Caco-2 (cell line): ENCODE measurements around the gene SLC7A6OS. TPM values are rescaled to one million over a fixed set of nuclear protein-coding genes. Genes with fewer than 3 reads are reported as not detected.
"Not testable (repeated sequence)": the region's sequence is repeated elsewhere in the genome, so short reads cannot be mapped to it uniquely, and the experiment has no call there.

Experiments used
- BruUV-seq: library from RNA; stranded (reverse); fragments of 400-500 nt; replicated peaks from 2 replicates; lab custom pipeline; 2021; lab: Mats Ljungman, UMichigan
- CTCF ChIA-PET: fragments of 300-600 bp; sonication (Branson Sonifier 250); formaldehyde crosslinking; loops from one replicate; lab custom pipeline; 2022; ENCODE audit warnings: antibody characterized with exemption; lab: Charles Lee
- POLR2A ChIA-PET: fragments of 300-600 bp; sonication (Branson Sonifier 250); formaldehyde crosslinking; loops from one replicate; lab custom pipeline; 2022; ENCODE audit warnings: antibody characterized with exemption; lab: Charles Lee
- DNase-seq, 2 experiments: peaks; one replicate each; pipeline versions ENCODE4 v3.0.0 to v3.0.0-alpha.2; 2020 to 2022
- H3K27me3 ChIP-seq: replicated peaks from 2 replicates; pipeline ENCODE4 v1.6.0; 2011; ENCODE audit warnings: low read length; ENCODE audit not compliant: control insufficient read depth, insufficient read depth
- H3K36me3 ChIP-seq: 2 replicates; pipeline ENCODE4 v1.5.1; 2011; ENCODE audit warnings: low read length; ENCODE audit not compliant: control insufficient read depth, insufficient read depth
- H3K4me1 ChIP-seq: fragments of 250-450 bp; sonication (Bioruptor Pico); 2 replicates; pipeline ENCODE4 v1.5.1; 2020; ENCODE audit warnings: mild to moderate bottlenecking
- H3K4me3 ChIP-seq: 2 replicates; pipeline ENCODE4 v1.5.1; 2011; ENCODE audit warnings: low read depth, mild to moderate bottlenecking, control low read depth, low read length
- H3K9me3 ChIP-seq: fragments of 250-450 bp; sonication (Bioruptor Pico); 2 replicates; pipeline ENCODE4 v1.5.1; 2020; ENCODE audit warnings: mild to moderate bottlenecking, moderate library complexity
- H3K27ac Mint-ChIP-seq: one replicate; pipeline ENCODE4 v1.8.0; 2022; ENCODE audit warnings: mixed read lengths; ENCODE audit not compliant: unreplicated experiment
- H3K27me3 Mint-ChIP-seq: one replicate; pipeline ENCODE4 v1.8.0; 2022; ENCODE audit warnings: mixed read lengths; ENCODE audit not compliant: insufficient read depth, unreplicated experiment
- H3K36me3 Mint-ChIP-seq: one replicate; pipeline ENCODE4 v1.8.0; 2022; ENCODE audit warnings: mild to moderate bottlenecking, mixed read lengths; ENCODE audit not compliant: insufficient read depth, unreplicated experiment
- H3K4me1 Mint-ChIP-seq: one replicate; pipeline ENCODE4 v1.8.0; 2022; ENCODE audit warnings: low read depth, mixed read lengths; ENCODE audit not compliant: unreplicated experiment
- H3K4me3 Mint-ChIP-seq: one replicate; pipeline ENCODE4 v1.8.0; 2022; ENCODE audit warnings: mild to moderate bottlenecking, moderate library complexity, mixed read lengths; ENCODE audit not compliant: unreplicated experiment
- H3K9me3 Mint-ChIP-seq: one replicate; pipeline ENCODE4 v1.8.0; 2022; ENCODE audit warnings: mixed read lengths; ENCODE audit not compliant: unreplicated experiment
- CTCF ChIP-seq, 2 experiments: fragments of 200-600 bp in 1 of 2; IDR thresholded peaks; 1 replicate in 1 of 2; 2 replicates in 1 of 2; pipeline versions ENCODE4 v1.5.1 to v1.8.0; 2011 to 2022; ENCODE audit warnings: antibody characterized with exemption in 1 of 2, control low read depth in 1 of 2, inconsistent platforms in 1 of 2, low read depth in 1 of 2, low read length in 1 of 2, mild to moderate bottlenecking in 1 of 2, moderate library complexity in 1 of 2; ENCODE audit not compliant: insufficient read depth in 1 of 2, severe bottlenecking in 1 of 2, unreplicated experiment in 1 of 2
- intact Hi-C: fragments of 100-400 bp; cut with micrococcal nuclease; formaldehyde crosslinking; loops from one replicate; pipeline ENCODE4 v1.10.0; 2022; ENCODE audit not compliant: unreplicated experiment
- total RNA-seq: library from RNA; stranded (reverse); gene quantifications from 2 replicates; pipeline ENCODE4 v1.2.3, GENCODE V29; 2022

SLC7A6OS gene
- total RNA-seq, 1 experiment from 2014 or later: 34.0 TPM

GRCh38 chr16:68289202-68289601 is 21.5 kb downstream of the SLC7A6OS start:
- Mint-ChIP-seq H3K4me3 (no peak overlapping the region), H3K36me3 (peaks cover 96% of the 10 kb centered on the region), H3K9me3 (no peaks in the 10 kb centered on the region), H3K4me1 (peaks cover 48% of the 10 kb centered on the region), H3K27ac (no peak overlapping the region), H3K27me3 (no peaks in the 10 kb centered on the region)
- Histone ChIP-seq H3K36me3 (peaks cover 2% of the 10 kb centered on the region; the same call in 1 of the 2 replicates), H3K27me3 (no peaks in the 10 kb centered on the region), H3K9me3 (no peaks in the 10 kb centered on the region), H3K4me1 (0 out of 2 replicates have a peak, but pooled peaks cover 3% of the 10 kb centered on the region), H3K4me3 (no peak overlapping the region)
- ChIA-PET CTCF (interaction anchor here (1.6 kb wide), 1 partner anchor 25 kb away, joined by 4 read pairs; the partner anchor contains the start of gene SLC7A6), POLR2A (no interaction called here)
- no TSS peak for BruUV-seq
- no peak for TF ChIP-seq CTCF (IDR thresholded peaks at IDR 0.05; ENCODE audit: insufficient read depth in 1 of 2, low read depth in 1 of 2, low read length in 1 of 2, severe bottlenecking in 1 of 2, unreplicated experiment in 1 of 2)
- intact Hi-C loops: no loop called here
- DNase-seq: no peak

GRCh38 chr16:68288796-68289195 is 21.9 kb downstream of the SLC7A6OS start:
- H3K27ac Mint-ChIP-seq, H3K4me3 ChIP-seq, DNase-seq, H3K4me1 ChIP-seq, H3K36me3 ChIP-seq, H3K27me3 Mint-ChIP-seq, POLR2A ChIA-PET, H3K9me3 Mint-ChIP-seq, H3K9me3 ChIP-seq, H3K27me3 ChIP-seq, CTCF ChIA-PET, intact Hi-C loops, BruUV-seq, H3K4me3 Mint-ChIP-seq: not testable (repeated sequence)
- Mint-ChIP-seq H3K36me3 (peaks cover 96% of the 10 kb centered on the region), H3K4me1 (peaks cover 45% of the 10 kb centered on the region)

DNA sequence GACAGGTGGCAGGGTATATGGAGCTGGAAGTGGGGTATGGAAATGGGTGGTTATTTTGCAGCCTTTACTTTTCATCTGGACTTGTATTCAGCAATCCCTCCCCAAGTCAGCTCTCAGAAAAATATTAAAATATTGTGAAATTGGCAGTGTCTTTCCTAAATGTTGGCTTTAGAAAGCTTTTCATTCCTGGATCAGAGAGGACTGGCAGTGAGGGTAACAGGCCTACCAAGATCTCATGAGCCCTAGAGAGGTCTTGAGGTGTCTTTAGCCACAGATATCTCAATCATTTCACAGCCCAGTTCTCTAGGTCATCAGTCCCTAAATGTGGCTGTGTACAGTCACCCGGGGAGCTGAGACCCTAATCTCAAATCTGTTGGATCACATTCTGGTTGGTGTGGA is 22.5 kb downstream of the SLC7A6OS start:
- Mint-ChIP-seq H3K27ac (no peak overlapping the region), H3K9me3 (no peaks in the 10 kb centered on the region), H3K27me3 (no peaks in the 10 kb centered on the region), H3K36me3 (peaks cover 96% of the 10 kb centered on the region), H3K4me1 (peaks cover 40% of the 10 kb centered on the region), H3K4me3 (no peak overlapping the region)
- Histone ChIP-seq H3K4me3 (no peak overlapping the region), H3K9me3 (no peaks in the 10 kb centered on the region), H3K4me1 (0 out of 2 replicates have a peak, but pooled peaks cover 3% of the 10 kb centered on the region), H3K36me3 (no peaks in the 10 kb centered on the region; the same call in 1 of the 2 replicates), H3K27me3 (no peaks in the 10 kb centered on the region)
- BruUV-seq: no TSS peak
- ChIA-PET POLR2A (no interaction called here), CTCF (no interaction called here)
- DNase-seq: no peak
- no peak for TF ChIP-seq CTCF (IDR thresholded peaks at IDR 0.05; ENCODE audit: insufficient read depth in 1 of 2, low read depth in 1 of 2, low read length in 1 of 2, severe bottlenecking in 1 of 2, unreplicated experiment in 1 of 2)
- intact Hi-C loops: no loop called here
